MM.1S (cell line): Measurements from ENCODE around the gene NOPCHAP1.

Experiments
- DNase-seq: peaks from one replicate; pipeline ENCODE4 v3.0.0-alpha.2; 2015
- H2AFZ ChIP-seq: fragments of 300-600 bp; sonication (generic); 2 replicates; pipeline ENCODE4 v1.6.0; 2016; ENCODE audit warnings: antibody characterized with exemption, low read length
- H3F3A ChIP-seq: fragments of 300-600 bp; sonication (generic); 2 replicates; pipeline ENCODE4 v1.6.1; 2016; ENCODE audit warnings: mild to moderate bottlenecking, antibody characterized with exemption, low read length, moderate library complexity, mixed read lengths; ENCODE audit not compliant: insufficient read depth
- H3K27ac ChIP-seq: fragments of 300-600 bp; sonication (generic); 2 replicates; pipeline ENCODE4 v1.5.1; 2016; ENCODE audit warnings: mild to moderate bottlenecking, low read length
- H3K27me3 ChIP-seq: fragments of 300-600 bp; sonication (generic); replicated peaks from 2 replicates; pipeline ENCODE4 v1.6.0; 2016; ENCODE audit warnings: low read length; ENCODE audit not compliant: insufficient read depth
- H3K36me3 ChIP-seq: fragments of 300-600 bp; sonication (generic); replicated peaks from 2 replicates; pipeline ENCODE4 v1.6.1; 2016; ENCODE audit warnings: mild to moderate bottlenecking, low read length, mixed read lengths; ENCODE audit not compliant: insufficient read depth
- H3K4me1 ChIP-seq: fragments of 300-600 bp; sonication (generic); 2 replicates; pipeline ENCODE4 v1.6.1; 2016; ENCODE audit warnings: low read length, mixed read lengths
- H3K4me2 ChIP-seq: fragments of 300-600 bp; sonication (generic); 2 replicates; pipeline ENCODE4 v1.6.0; 2016; ENCODE audit warnings: low read depth, low read length
- H3K4me3 ChIP-seq: fragments of 300-600 bp; sonication (generic); 2 replicates; pipeline ENCODE4 v1.5.1; 2016; ENCODE audit warnings: low read length, mixed read lengths
- H3K79me2 ChIP-seq: fragments of 300-600 bp; sonication (generic); 2 replicates; pipeline ENCODE4 v1.6.1; 2016; ENCODE audit warnings: mixed run types, low read length, mixed read lengths
- H3K9ac ChIP-seq: fragments of 300-600 bp; sonication (generic); 2 replicates; pipeline ENCODE4 v1.6.1; 2016; ENCODE audit warnings: low read length, mixed read lengths
- H3K9me2 ChIP-seq: fragments of 300-600 bp; sonication (generic); replicated peaks from 2 replicates; pipeline ENCODE4 v1.6.1; 2016; ENCODE audit warnings: mild to moderate bottlenecking, low read length, mixed read lengths; ENCODE audit not compliant: insufficient read depth
- H3K9me3 ChIP-seq: fragments of 300-600 bp; sonication (generic); replicated peaks from 2 replicates; pipeline ENCODE4 v1.6.1; 2016; ENCODE audit warnings: mild to moderate bottlenecking, low read length, mixed read lengths; ENCODE audit not compliant: insufficient read depth
- H4K20me1 ChIP-seq: fragments of 300-600 bp; sonication (generic); 2 replicates; pipeline ENCODE4 v1.6.1; 2016; ENCODE audit warnings: mild to moderate bottlenecking, low read length, moderate library complexity, mixed read lengths; ENCODE audit not compliant: insufficient read depth
- CTCF ChIP-seq: fragments of 300-600 bp; sonication (generic); IDR thresholded peaks from 2 replicates; pipeline ENCODE4 v1.5.1; 2016; ENCODE audit warnings: antibody characterized with exemption, low read length, mixed read lengths
- EZH2 ChIP-seq: fragments of 300-600 bp; sonication (generic); optimal IDR thresholded peaks from 2 replicates; pipeline ENCODE3; 2017; ENCODE audit warnings: low read depth, mild to moderate bottlenecking, antibody characterized with exemption, low read length, mixed read lengths
- EZH2phosphoT487 ChIP-seq: fragments of 300-600 bp; sonication (generic); IDR thresholded peaks from 2 replicates; pipeline ENCODE4 v1.6.1; 2018; ENCODE audit warnings: antibody characterized with exemption, low read length

Gene NOPCHAP1

GRCh38 chr12:105018012-105018411, 31.9 kb downstream of the NOPCHAP1 start:
- Histone ChIP-seq H3K4me2 (no peak overlapping the region), H3K9me3 (no peaks in the 10 kb centered on the region), H3K9me2 (no peaks in the 10 kb centered on the region), H2AFZ (no peak overlapping the region), H3K36me3 (no peaks in the 10 kb centered on the region), H3K4me3 (no peak overlapping the region), H3K27me3 (no peaks in the 10 kb centered on the region), H3F3A (no peaks in the 10 kb centered on the region), H3K27ac (no peak overlapping the region), H3K4me1 (no peaks in the 10 kb centered on the region), H4K20me1 (no peaks in the 10 kb centered on the region), H3K79me2 (0 out of 2 replicates have a peak, but pooled peaks cover 3% of the 10 kb centered on the region), H3K9ac (no peak overlapping the region)
- no peak for TF ChIP-seq EZH2phosphoT487
- no peak for TF ChIP-seq CTCF
- TF ChIP-seq EZH2 = no peak
- no peak for DNase-seq

- H3K9ac ChIP-seq = no peak overlapping the region
- H2AFZ ChIP-seq = no peak overlapping the region
- H3K79me2 ChIP-seq = 0 out of 2 replicates have a peak, but pooled peaks cover 3% of the 10 kb centered on the region
- TF ChIP-seq EZH2phosphoT487 (no peak), EZH2 (no peak), CTCF (no peak)
- no peaks in the 10 kb centered on the region for H4K20me1 ChIP-seq
- no peaks in the 10 kb centered on the region for H3K36me3 ChIP-seq
- no peaks in the 10 kb centered on the region for H3F3A ChIP-seq
- H3K4me3 ChIP-seq = no peak overlapping the region
- no peaks in the 10 kb centered on the region for H3K4me1 ChIP-seq
- DNase-seq = no peak
- no peaks in the 10 kb centered on the region for H3K9me3 ChIP-seq
- H3K27me3 ChIP-seq = no peaks in the 10 kb centered on the region
- H3K27ac ChIP-seq = no peak overlapping the region
- no peaks in the 10 kb centered on the region for H3K9me2 ChIP-seq
- no peak overlapping the region for H3K4me2 ChIP-seq
These were observed 32.7 kb downstream of the NOPCHAP1 start for GRCh38 chr12:105018776-105019175.

- Histone ChIP-seq H3K27ac (no peak overlapping the region), H3F3A (no peaks in the 10 kb centered on the region), H3K9me3 (no peaks in the 10 kb centered on the region), H3K36me3 (no peaks in the 10 kb centered on the region), H3K4me2 (no peak overlapping the region), H3K4me3 (no peak overlapping the region), H3K27me3 (no peaks in the 10 kb centered on the region), H4K20me1 (no peaks in the 10 kb centered on the region), H3K9ac (no peak overlapping the region), H2AFZ (no peak overlapping the region), H3K79me2 (no peaks in the 10 kb centered on the region), H3K4me1 (peaks cover 3% of the 10 kb centered on the region; the same call in 1 of the 2 replicates), H3K9me2 (no peaks in the 10 kb centered on the region)
- TF ChIP-seq EZH2phosphoT487 (no peak), EZH2 (no peak), CTCF (no peak)
- no peak for DNase-seq
These were observed 34.3 kb downstream of the NOPCHAP1 start for GRCh38 chr12:105020241-105020962.
